Measurements from ENCODE around the gene MYPN. TPM values are rescaled to one million over a fixed set of nuclear protein-coding genes. Genes with fewer than 3 reads are reported as not detected.
A peak's percentile ranks its signal among the peaks of the same experiment; 100 is the strongest.

MYPN gene
- total and polyA plus RNA-seq, 2 experiments from 2014 or later = not detected

DNA sequence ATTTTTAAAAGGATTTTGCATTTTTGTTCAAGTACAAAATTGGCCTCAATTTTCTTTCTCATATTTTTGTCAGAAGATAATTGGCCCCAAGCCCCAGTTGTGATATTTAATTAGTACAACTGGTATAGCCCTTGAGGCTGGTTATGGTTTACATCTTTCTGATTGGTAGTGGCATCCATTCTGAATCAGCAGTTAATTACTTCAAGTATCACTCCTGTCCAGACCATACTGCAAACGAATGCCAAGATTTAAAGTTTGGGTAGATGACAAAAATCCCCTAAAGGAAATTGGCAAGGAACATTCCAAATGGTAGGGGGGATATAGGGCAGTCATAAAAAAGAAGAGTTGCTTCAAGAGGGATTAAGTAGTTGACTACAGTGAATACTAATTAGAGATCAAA, 23.1 kb downstream of the MYPN start:
- Histone ChIP-seq H3K9me3 (ENCODE audit: low read depth) (no peaks in the 10 kb centered on the region), H3K4me1 (ENCODE audit: insufficient read depth) (peaks cover 12% of the 10 kb centered on the region), H3K9me2 (replicated peaks; ENCODE audit: insufficient read depth) (no peaks in the 10 kb centered on the region), H3K79me2 (no peaks in the 10 kb centered on the region), H4K20me1 (ENCODE audit: insufficient read depth, poor library complexity, severe bottlenecking) (no peaks in the 10 kb centered on the region), H3K27ac (no peak overlapping the region), H3K4me3 (no peak overlapping the region), H3K4me2 (no peak overlapping the region), H3K27me3 (no peaks in the 10 kb centered on the region), H3K36me3 (replicated peaks; ENCODE audit: insufficient read depth, low read depth) (no peaks in the 10 kb centered on the region), H2AFZ (no peak overlapping the region)
- DNase-seq (ENCODE audit: low spot score) = no peak
- WGBS (ENCODE audit: low lambda C conversion rate, missing lambda C conversion rate) = 40% methylated on average over 1 of the region's 1 CpG
- TF ChIP-seq EZH2phosphoT487 (IDR thresholded peaks at IDR 0.05; ENCODE audit: low read depth, severe bottlenecking, unreplicated experiment) (no peak), CTCF (IDR thresholded peaks at IDR 0.05; ENCODE audit: poor library complexity) (no peak), EZH2 (IDR thresholded peaks at IDR 0.05; ENCODE audit: borderline replicate concordance) (no peak)

- no peaks in the 10 kb centered on the region for H3K9me2 ChIP-seq (replicated peaks; ENCODE audit: insufficient read depth)
- H3K4me1 ChIP-seq (ENCODE audit: insufficient read depth) = peaks cover 12% of the 10 kb centered on the region
- no peak overlapping the region for H2AFZ ChIP-seq
- H3K79me2 ChIP-seq = no peaks in the 10 kb centered on the region
- DNase-seq (ENCODE audit: low spot score) = no peak
- no peak overlapping the region for H3K4me2 ChIP-seq
- TF ChIP-seq EZH2 (IDR thresholded peaks at IDR 0.05; ENCODE audit: borderline replicate concordance) (no peak), EZH2phosphoT487 (IDR thresholded peaks at IDR 0.05; ENCODE audit: low read depth, severe bottlenecking, unreplicated experiment) (no peak), CTCF (IDR thresholded peaks at IDR 0.05; ENCODE audit: poor library complexity) (no peak)
- no peaks in the 10 kb centered on the region for H3K27me3 ChIP-seq
- no peaks in the 10 kb centered on the region for H4K20me1 ChIP-seq (ENCODE audit: insufficient read depth, poor library complexity, severe bottlenecking)
- no peaks in the 10 kb centered on the region for H3K36me3 ChIP-seq (replicated peaks; ENCODE audit: insufficient read depth, low read depth)
- H3K4me3 ChIP-seq = no peak overlapping the region
- H3K9me3 ChIP-seq (ENCODE audit: low read depth) = no peaks in the 10 kb centered on the region
- H3K27ac ChIP-seq = no peak overlapping the region
- WGBS (ENCODE audit: low lambda C conversion rate, missing lambda C conversion rate) = 87% methylated on average over 2 of the region's 2 CpGs
Measured at GRCh38 chr10:68133523-68133922, 24.2 kb downstream of the MYPN start.

DNA sequence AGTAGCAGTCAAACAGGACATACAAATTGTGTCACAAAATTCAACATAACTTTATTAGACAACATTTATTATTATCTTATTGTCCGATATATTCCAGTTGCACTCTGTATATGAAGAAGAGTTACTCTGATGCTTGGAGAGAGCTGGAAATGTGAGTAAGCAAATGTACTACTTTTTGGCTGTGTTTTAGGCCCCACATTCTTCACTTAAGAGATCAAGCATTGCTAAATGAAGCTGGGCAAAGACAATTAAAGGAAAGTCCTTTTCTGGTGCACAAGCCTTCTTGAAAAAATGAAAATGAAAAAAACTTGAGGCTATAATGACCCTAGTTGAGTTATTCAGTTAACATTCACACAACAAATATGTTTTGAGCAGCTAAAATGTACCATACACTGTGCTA, 26.1 kb downstream of the MYPN start:
- Histone ChIP-seq H3K4me3 (no peak overlapping the region), H3K4me1 (ENCODE audit: insufficient read depth) (peaks cover 12% of the 10 kb centered on the region), H3K36me3 (replicated peaks; ENCODE audit: insufficient read depth, low read depth) (no peaks in the 10 kb centered on the region), H3K27ac (peak overlapping the region; percentile 48), H4K20me1 (ENCODE audit: insufficient read depth, poor library complexity, severe bottlenecking) (no peaks in the 10 kb centered on the region), H2AFZ (no peak overlapping the region), H3K9me2 (replicated peaks; ENCODE audit: insufficient read depth) (no peaks in the 10 kb centered on the region), H3K9me3 (ENCODE audit: low read depth) (no peaks in the 10 kb centered on the region), H3K79me2 (no peaks in the 10 kb centered on the region), H3K4me2 (peak overlapping the region; percentile 31), H3K27me3 (no peaks in the 10 kb centered on the region)
- WGBS (ENCODE audit: low lambda C conversion rate, missing lambda C conversion rate) = 97% methylated on average over 1 of the region's 1 CpG
- TF ChIP-seq CTCF (IDR thresholded peaks at IDR 0.05; ENCODE audit: poor library complexity) = no peak
- no peak for TF ChIP-seq EZH2phosphoT487 (IDR thresholded peaks at IDR 0.05; ENCODE audit: low read depth, severe bottlenecking, unreplicated experiment)
- TF ChIP-seq EZH2 (IDR thresholded peaks at IDR 0.05; ENCODE audit: borderline replicate concordance) = no peak
- no peak for DNase-seq (ENCODE audit: low spot score)

Data from hepatocyte (in vitro differentiated cells).